ENCODE measurements around the gene ZFYVE28.

The ZFYVE28 gene

DNA sequence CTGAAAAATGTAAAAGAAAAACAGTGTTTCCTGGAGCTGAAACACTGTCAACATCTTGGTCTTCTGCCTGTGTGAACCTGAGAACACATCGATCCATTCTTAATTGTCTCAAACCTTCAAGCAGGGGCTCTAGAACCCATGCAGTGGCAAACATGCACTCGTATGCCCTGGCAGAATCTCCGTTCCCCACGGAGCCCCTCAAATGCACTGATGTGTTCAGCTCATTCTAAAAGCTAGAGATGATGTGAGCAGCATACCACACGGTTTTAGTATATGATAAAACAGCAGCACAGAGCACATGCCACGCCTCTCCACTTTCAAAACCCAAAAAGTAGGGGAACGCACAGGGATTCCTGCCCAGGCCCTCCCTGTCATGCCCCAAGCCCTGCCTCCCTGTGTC, 44.9 kb downstream of the ZFYVE28 start:
- DNase-seq (ENCODE audit: extremely low spot score), result no peak
- TF ChIP-seq L3MBTL2 (conservative IDR thresholded peaks at IDR 0.05) (no peak), HDGF (IDR thresholded peaks at IDR 0.05; ENCODE audit: borderline replicate concordance) (no peak), ARNT (IDR thresholded peaks at IDR 0.05) (no peak), TARDBP (IDR thresholded peaks at IDR 0.05) (no peak), FOXM1 (IDR thresholded peaks at IDR 0.05; ENCODE audit: borderline replicate concordance) (no peak), LEF1 (IDR thresholded peaks at IDR 0.05; ENCODE audit: borderline replicate concordance) (no peak), FOXA1 (IDR thresholded peaks at IDR 0.05) (no peak), BHLHE40 (IDR thresholded peaks at IDR 0.05; ENCODE audit: borderline replicate concordance) (no peak), SUZ12 (IDR thresholded peaks at IDR 0.05) (no peak)
- TF ChIP-seq, protein P1, sequence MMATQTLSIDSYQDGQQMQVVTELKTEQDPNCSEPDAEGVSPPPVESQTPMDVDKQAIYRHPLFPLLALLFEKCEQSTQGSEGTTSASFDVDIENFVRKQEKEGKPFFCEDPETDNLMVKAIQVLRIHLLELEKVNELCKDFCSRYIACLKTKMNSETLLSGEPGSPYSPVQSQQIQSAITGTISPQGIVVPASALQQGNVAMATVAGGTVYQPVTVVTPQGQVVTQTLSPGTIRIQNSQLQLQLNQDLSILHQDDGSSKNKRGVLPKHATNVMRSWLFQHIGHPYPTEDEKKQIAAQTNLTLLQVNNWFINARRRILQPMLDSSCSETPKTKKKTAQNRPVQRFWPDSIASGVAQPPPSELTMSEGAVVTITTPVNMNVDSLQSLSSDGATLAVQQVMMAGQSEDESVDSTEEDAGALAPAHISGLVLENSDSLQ (IDR thresholded peaks at IDR 0.05), result no peak
- POLR2A ChIA-PET, result no interaction called here
- CTCF ChIA-PET, result interaction anchor here (1.6 kb wide), 1 partner anchor 42 kb away, joined by 5 read pairs; no protein-coding TSS in a partner anchor

DNA sequence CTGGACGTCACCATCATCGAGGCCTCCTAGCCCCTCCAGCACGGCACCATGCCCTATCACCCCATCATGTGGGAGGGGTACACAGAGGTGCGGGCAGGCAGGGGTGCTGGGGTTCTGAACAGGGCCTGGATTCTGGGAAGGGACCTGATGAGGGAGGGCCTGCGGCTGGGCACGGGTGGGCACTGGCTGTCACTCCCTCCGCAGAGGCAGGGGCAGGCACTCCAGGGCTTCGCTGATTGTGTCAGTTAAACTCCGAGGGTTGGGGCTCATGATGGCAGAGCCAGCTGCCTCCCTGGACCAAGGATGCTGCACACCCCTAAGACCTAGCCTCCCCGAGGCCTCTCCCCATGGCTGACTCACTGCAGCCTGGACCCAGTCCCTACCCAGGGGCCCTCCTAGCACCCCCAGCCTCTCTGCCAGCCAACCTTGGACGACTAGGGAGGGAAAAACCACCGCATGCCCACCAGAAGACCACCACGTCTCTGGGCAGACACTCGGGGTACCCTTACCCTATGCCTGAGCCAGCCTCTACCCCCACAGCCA, 45.9 kb downstream of the ZFYVE28 start:
- ChIA-PET CTCF (no interaction called here), POLR2A (no interaction called here)
- DNase-seq (ENCODE audit: extremely low spot score), result no peak
- TF ChIP-seq, protein P1 (IDR thresholded peaks at IDR 0.05), result no peak
- TF ChIP-seq HDGF (IDR thresholded peaks at IDR 0.05; ENCODE audit: borderline replicate concordance) (no peak), ELF4 (IDR thresholded peaks at IDR 0.05) (no peak), LEF1 (IDR thresholded peaks at IDR 0.05; ENCODE audit: borderline replicate concordance) (no peak), L3MBTL2 (conservative IDR thresholded peaks at IDR 0.05) (no peak), TARDBP (IDR thresholded peaks at IDR 0.05) (no peak)

DNA sequence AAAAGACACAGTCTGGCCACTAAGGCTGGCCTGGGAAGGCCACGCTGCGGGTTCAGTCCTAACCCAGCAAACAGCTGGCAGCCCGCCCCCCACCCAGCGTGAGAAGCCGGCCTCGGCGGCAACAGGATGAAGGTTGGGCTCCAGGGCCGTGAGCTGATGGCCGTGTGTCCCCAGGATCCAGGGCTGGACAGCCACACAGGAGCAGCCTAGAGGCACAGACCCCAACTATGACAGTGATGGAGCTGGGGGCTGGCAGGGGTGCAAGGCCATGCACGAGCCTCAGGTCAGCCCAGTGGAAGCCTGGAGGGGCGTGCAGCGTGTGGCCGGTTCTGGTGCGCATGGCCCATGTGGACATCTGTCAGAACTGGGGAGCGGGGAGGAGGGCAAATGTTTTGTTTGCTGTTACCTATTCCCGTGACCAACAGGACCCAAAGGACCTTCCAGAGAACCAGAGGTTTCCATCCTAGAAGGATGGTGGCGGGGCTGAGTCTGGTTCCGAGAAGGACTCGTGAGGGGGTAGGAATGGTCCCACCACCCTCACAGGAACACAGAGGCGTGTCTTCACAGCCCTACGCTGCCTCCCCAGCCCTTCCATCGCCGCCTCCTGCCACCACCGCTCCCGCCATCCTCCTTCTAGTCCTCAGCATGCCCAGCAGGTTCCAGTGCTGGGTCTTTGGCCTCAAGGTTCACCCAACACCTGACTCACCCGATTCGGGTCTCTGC, 46.5 kb downstream of the ZFYVE28 start:
- ChIA-PET POLR2A (no interaction called here), CTCF (interaction anchor here (0.7 kb wide), 1 partner anchor 34 kb away, joined by 4 read pairs; no protein-coding TSS in a partner anchor)
- no peak for TF ChIP-seq NFRKB (IDR thresholded peaks at IDR 0.05)
- TF ChIP-seq BHLHE40 (IDR thresholded peaks at IDR 0.05; ENCODE audit: borderline replicate concordance), result no peak
- no peak for TF ChIP-seq L3MBTL2 (conservative IDR thresholded peaks at IDR 0.05)
- no peak for TF ChIP-seq TARDBP (IDR thresholded peaks at IDR 0.05)
- TF ChIP-seq, protein P1 (IDR thresholded peaks at IDR 0.05), result no peak
- no peak for TF ChIP-seq FOXM1 (IDR thresholded peaks at IDR 0.05; ENCODE audit: borderline replicate concordance)
- TF ChIP-seq FOXK2 (IDR thresholded peaks at IDR 0.05), result no peak
- TF ChIP-seq HDGF (IDR thresholded peaks at IDR 0.05; ENCODE audit: borderline replicate concordance), result no peak
- TF ChIP-seq FOXA1 (IDR thresholded peaks at IDR 0.05), result no peak
- no peak for TF ChIP-seq SP1 (IDR thresholded peaks at IDR 0.05)
- no peak for TF ChIP-seq ARNT (IDR thresholded peaks at IDR 0.05)
- no peak for DNase-seq (ENCODE audit: extremely low spot score)

DNA sequence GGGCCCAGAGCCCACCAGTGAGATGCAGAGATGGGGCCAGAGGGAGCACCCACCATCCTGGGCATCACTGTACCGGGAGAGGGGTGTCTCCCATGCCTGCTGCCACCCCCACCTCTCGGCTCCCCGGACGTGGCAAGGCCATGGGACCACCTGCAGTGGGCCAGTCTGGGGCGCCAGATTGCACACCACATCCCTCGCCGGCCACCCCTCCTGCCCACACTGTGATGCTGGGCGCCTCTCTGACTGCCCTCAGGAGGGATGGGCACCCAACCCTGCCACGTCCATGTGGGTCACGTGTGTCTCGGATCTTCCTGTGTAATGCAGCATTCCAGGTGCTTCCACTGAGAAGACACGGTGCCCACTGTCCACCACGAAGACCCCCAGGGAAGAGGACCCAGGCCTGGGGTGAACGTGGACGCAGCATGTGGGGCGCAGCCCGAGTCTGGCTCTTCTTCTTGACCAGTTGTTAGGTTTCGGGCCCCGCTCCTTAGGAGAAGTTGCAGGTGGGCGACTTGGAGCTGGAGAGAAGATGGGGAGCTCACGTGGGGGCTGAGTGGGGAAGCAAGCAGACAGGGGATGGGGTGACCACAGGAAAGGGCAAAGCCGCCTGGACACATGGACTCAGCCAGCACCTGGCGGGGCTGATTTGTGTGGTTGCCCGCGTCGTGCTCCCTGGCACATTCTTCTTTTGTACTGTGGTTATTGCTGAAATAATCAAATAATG, 47.7 kb downstream of the ZFYVE28 start:
- CTCF ChIA-PET, result no interaction called here
- no peak for DNase-seq (ENCODE audit: extremely low spot score)
- POLR2A ChIA-PET, result no interaction called here
- TF ChIP-seq ARNT (IDR thresholded peaks at IDR 0.05) (no peak), LEF1 (IDR thresholded peaks at IDR 0.05; ENCODE audit: borderline replicate concordance) (no peak), CTBP1 (IDR thresholded peaks at IDR 0.05; ENCODE audit: borderline replicate concordance) (no peak), SUZ12 (IDR thresholded peaks at IDR 0.05) (no peak), ELF4 (IDR thresholded peaks at IDR 0.05) (no peak), TARDBP (IDR thresholded peaks at IDR 0.05) (no peak), NFRKB (IDR thresholded peaks at IDR 0.05) (no peak), FOXM1 (IDR thresholded peaks at IDR 0.05; ENCODE audit: borderline replicate concordance) (no peak), HDGF (IDR thresholded peaks at IDR 0.05; ENCODE audit: borderline replicate concordance) (no peak), BHLHE40 (IDR thresholded peaks at IDR 0.05; ENCODE audit: borderline replicate concordance) (no peak), FOXK2 (IDR thresholded peaks at IDR 0.05) (no peak), L3MBTL2 (conservative IDR thresholded peaks at IDR 0.05) (no peak), ZNF384 (IDR thresholded peaks at IDR 0.05) (no peak), FOXA1 (IDR thresholded peaks at IDR 0.05) (no peak), SP1 (IDR thresholded peaks at IDR 0.05) (no peak)
- TF ChIP-seq, protein P1 (IDR thresholded peaks at IDR 0.05), result no peak

DNA sequence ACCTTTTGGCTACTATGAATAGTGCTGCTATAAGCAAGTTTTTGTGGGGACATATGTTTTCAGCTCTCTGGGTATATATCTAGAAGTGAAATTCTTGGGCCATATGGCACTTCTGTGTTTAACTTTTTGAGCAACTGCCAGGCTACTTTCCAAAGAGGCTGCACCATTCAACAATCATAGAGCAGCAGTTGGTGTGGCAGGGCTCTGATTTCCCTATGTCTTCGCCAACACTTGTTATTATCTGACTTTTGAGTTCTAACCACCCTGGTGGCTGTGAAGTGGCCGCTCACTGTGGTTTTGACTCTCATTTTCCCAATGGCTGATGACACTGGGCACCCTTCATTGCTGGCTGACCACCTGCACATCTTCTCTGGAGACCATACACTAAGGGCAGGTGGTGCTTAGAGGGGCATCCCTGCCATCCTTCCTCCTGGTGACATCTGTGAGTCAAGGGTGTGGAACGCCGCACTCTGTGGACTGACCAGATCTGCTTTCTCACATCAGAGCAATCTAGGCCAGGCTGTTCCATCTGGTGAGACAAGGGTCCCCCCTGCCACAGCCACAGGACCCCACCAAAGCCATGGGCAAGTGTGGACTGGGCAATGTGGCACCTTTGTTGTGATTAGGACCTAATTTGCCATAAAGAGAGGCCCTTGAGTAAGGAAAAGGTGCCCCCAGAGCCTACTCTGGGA, 49.6 kb downstream of the ZFYVE28 start:
- ChIA-PET POLR2A (no interaction called here), CTCF (no interaction called here)
- TF ChIP-seq BHLHE40 (IDR thresholded peaks at IDR 0.05; ENCODE audit: borderline replicate concordance), result no peak
- no peak for DNase-seq (ENCODE audit: extremely low spot score)

All from HEK293T (cell line).